Body of pancreas (tissue), 4 donors: ENCODE measurements around the gene SLC66A1. TPM values are rescaled to one million over a fixed set of nuclear protein-coding genes. Genes with fewer than 3 reads are reported as not detected.

Source experiments
- ATAC-seq: fragments of 150-250 bp; one replicate; pipeline ENCODE4 v1.9.1; 2016
- DNase-seq, 4 donors: peaks; one replicate each; pipeline ENCODE4 v3.0.0-alpha.2; 2019
- H3K27ac ChIP-seq, 4 donors: fragments of 200-600 bp; sonication (generic); 1 replicate in 3 of 4; 2 replicates in 1 of 4; pipeline versions ENCODE4 v1.5.1 to v1.6.1; 2016 to 2019; ENCODE audit warnings: mild to moderate bottlenecking in 1 of 4, mixed read lengths in 1 of 4, moderate library complexity in 1 of 4
- H3K27me3 ChIP-seq, 2 donors: fragments of 200-600 bp; sonication (generic); one replicate each; pipeline ENCODE4 v1.6.0; 2016; ENCODE audit warnings: mild to moderate bottlenecking in 1 of 2
- H3K36me3 ChIP-seq, 2 donors: fragments of 200-600 bp; sonication (generic); replicated peaks in 1 of 2; 2 replicates each; pipeline ENCODE4 v1.5.1; 2016; ENCODE audit warnings: low read depth in 2 of 2; ENCODE audit not compliant: insufficient read depth in 1 of 2
- H3K4me1 ChIP-seq: fragments of 200-600 bp; sonication (generic); one replicate; pipeline ENCODE4 v1.6.0; 2016
- H3K4me3 ChIP-seq, 2 donors: fragments of 200-600 bp; sonication (generic); 1 replicate in 1 of 2; 2 replicates in 1 of 2; pipeline ENCODE4 v1.5.1; 2016 to 2019
- H3K9me3 ChIP-seq, 3 donors: fragments of 200-600 bp; sonication (generic); 1 replicate in 2 of 3; 2 replicates in 1 of 3; pipeline ENCODE4 v1.5.1; 2016
- POLR2A ChIP-seq, 3 donors: fragments of 450-650 bp; IDR thresholded peaks; one replicate each; pipeline ENCODE4 v1.6.1; 2016; ENCODE audit warnings: antibody characterized with exemption in 3 of 3, mild to moderate bottlenecking in 2 of 3
- WGBS, 2 donors: methylation state at CpG; one replicate each; pipeline ENCODE4 v1.1.5; 2017; 5-methylcytosine and 5-hydroxymethylcytosine counted together
- intact Hi-C: fragments of 100-400 bp; cut with DNase I; formaldehyde crosslinking; loops from one replicate; pipeline ENCODE4 v1.15.1; 2023
- total RNA-seq, 2 donors: library from RNA; depleted of rRNA; stranded (reverse); fragments of >200 nt; gene quantifications; one replicate each; pipeline ENCODE4 v1.1.0, GENCODE V29; 2016
- TF ChIP-seq, protein P1 (sequence below), 7 experiments: fragments of 450-650 bp in 4 of 7; fragments of 200-600 bp in 3 of 7; sonication (generic) in 3 of 7; IDR thresholded peaks; one replicate each; pipeline ENCODE4 v1.5.1; 2016 to 2019; ENCODE audit warnings: antibody characterized with exemption in 7 of 7

The SLC66A1 gene
- total RNA-seq, 2 donors from 2014 or later: 9.6 to 23.4 TPM

DNA sequence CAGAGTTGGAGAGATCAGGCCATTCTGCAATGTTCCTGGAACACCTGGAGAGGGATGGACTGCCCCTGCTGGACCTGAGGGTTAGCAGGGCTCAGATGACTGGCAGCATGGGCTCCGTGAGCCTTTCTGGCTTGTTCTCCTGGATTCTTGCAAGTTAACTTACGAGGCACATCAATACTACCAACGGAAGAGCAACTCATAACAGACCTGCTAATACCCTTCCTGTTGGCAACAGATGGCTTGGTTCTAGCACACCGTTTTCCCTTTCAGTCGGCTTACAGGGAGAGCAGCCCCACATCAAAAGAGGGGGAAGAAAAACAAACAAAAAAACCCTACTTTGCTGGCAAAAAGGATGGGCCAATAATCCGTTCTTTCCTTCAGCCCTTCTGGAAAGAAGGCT is 47.9 kb downstream of the SLC66A1 start:
- intact Hi-C loops: no loop called here
- no peaks in the 10 kb centered on the region for H3K9me3 ChIP-seq
- no peak for ATAC-seq

DNA sequence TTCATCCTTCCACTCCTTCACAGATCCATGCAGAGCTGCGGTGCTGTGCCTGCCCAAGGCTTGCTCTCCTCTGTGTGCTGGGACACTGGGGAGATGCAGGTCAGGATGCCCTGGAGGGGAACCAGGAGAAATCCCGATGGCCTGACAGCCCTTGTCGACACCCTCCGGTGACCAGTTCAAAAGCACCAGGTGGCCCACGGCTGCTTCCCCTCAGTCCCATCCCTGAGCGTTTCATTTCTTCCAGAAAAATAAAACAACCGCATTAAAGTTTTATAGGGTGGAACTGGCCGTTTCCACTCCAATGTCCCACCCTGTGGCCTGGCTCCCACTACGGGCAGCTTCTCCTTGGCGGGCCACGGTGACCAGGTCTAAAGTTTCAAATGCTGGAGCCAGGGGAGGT is 48.3 kb downstream of the SLC66A1 start:
- H3K27ac ChIP-seq: no peak overlapping the region
- 78 to 95% methylated on average over 11 of the region's 11 CpGs for WGBS, 2 donors
- ATAC-seq: no peak
- no peaks in the 10 kb centered on the region for H3K27me3 ChIP-seq
- H3K4me3 ChIP-seq: no peak overlapping the region
- intact Hi-C loops: no loop called here
- H3K9me3 ChIP-seq: no peaks in the 10 kb centered on the region
- H3K4me1 ChIP-seq: no peaks in the 10 kb centered on the region
- peaks cover 0 to 10% of the 10 kb centered on the region in 2 donors for H3K36me3 ChIP-seq
- no peak for DNase-seq
- TF ChIP-seq, protein P1, sequence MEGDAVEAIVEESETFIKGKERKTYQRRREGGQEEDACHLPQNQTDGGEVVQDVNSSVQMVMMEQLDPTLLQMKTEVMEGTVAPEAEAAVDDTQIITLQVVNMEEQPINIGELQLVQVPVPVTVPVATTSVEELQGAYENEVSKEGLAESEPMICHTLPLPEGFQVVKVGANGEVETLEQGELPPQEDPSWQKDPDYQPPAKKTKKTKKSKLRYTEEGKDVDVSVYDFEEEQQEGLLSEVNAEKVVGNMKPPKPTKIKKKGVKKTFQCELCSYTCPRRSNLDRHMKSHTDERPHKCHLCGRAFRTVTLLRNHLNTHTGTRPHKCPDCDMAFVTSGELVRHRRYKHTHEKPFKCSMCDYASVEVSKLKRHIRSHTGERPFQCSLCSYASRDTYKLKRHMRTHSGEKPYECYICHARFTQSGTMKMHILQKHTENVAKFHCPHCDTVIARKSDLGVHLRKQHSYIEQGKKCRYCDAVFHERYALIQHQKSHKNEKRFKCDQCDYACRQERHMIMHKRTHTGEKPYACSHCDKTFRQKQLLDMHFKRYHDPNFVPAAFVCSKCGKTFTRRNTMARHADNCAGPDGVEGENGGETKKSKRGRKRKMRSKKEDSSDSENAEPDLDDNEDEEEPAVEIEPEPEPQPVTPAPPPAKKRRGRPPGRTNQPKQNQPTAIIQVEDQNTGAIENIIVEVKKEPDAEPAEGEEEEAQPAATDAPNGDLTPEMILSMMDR (IDR thresholded peaks at IDR 0.05): no peak
- TF ChIP-seq POLR2A (IDR thresholded peaks at IDR 0.05): no peak

More for the DNA sequence above, 47.9 kb downstream of the SLC66A1 start:
- WGBS, 2 donors: 70 to 80% methylated on average over 6 of the region's 6 CpGs
- no peaks in the 10 kb centered on the region for H3K27me3 ChIP-seq
- H3K27ac ChIP-seq: no peak overlapping the region
- TF ChIP-seq, protein P1 (IDR thresholded peaks at IDR 0.05): no peak
- TF ChIP-seq POLR2A (IDR thresholded peaks at IDR 0.05): no peak
- no peak overlapping the region for H3K4me3 ChIP-seq
- peaks cover 0 to 11% of the 10 kb centered on the region in 2 donors for H3K36me3 ChIP-seq
- no peaks in the 10 kb centered on the region for H3K4me1 ChIP-seq
- no peak for DNase-seq

DNA sequence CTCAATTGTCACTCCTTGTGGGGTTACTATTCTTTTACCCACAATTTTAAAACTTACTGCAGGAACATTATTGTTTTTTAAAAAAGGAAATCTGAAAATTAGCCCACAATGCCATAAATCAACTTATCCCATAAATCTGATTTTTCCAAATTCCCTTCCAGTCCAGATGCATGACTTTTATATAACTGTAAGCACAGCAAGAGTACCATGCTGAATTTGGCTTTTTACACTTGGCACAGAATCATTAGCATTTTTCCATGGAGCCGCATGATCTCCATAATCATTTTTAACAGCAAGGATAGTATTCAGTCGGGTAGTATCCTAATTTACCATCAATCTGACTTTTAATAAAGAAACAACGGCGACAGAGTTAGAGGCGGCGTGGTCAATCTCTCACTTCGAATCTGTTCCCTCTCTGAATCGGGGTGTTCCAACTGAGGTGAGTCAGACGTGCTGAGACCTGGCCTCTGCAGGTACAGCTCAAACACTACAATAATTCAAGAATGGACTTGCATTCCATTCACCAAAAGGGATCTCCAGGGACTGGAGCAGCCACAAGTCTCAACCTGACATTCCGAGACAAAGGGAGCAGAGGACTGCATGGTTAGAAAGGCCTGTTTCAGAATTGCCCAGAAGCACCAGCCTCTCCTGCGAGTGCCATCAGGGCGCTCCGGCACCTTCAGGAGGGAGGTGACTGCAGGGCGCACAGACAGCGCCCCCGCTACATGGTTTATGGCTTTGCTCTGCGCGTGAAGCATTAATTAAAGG is 48.9 kb downstream of the SLC66A1 start:
- ATAC-seq: no peak

DNA sequence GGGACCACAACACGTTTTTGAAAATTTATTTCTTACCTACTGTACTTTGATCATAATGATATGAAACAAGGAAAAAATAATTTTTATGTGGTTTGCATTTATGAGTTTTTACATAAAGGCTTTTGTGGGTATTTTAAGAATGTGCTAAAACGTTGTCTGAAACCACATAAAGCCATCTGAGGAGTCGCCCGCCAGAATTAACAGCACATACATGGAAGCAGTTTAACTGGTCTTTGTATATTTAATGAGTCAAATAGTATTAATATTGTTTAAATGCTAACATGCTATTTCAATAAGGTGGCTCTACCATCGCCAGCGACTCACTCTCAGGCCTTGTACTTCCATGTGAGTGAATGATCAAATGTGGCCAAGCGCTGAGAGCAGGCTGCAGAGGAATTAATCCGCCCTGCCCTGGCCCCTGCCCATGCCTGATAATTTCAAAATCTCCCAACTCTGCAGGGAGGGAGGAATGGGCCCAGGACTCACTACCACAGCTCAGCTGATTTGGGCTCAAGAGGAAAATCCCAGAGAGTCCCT is 49.6 kb downstream of the SLC66A1 start:
- H3K4me3 ChIP-seq: no peak overlapping the region
- H3K27ac ChIP-seq: no peak overlapping the region
- no peaks in the 10 kb centered on the region for H3K27me3 ChIP-seq
- ATAC-seq: no peak
- intact Hi-C loops: no loop called here
- no peaks in the 10 kb centered on the region for H3K36me3 ChIP-seq
- no peak for DNase-seq
- H3K9me3 ChIP-seq: no peaks in the 10 kb centered on the region
- no peak for TF ChIP-seq POLR2A (IDR thresholded peaks at IDR 0.05)
- TF ChIP-seq, protein P1 (IDR thresholded peaks at IDR 0.05): no peak
- WGBS, 2 donors: 86 to 88% methylated on average over 8 of the region's 8 CpGs
- no peaks in the 10 kb centered on the region for H3K4me1 ChIP-seq

More for the DNA sequence above, 48.9 kb downstream of the SLC66A1 start:
- H3K4me3 ChIP-seq: no peak overlapping the region
- H3K27ac ChIP-seq: no peak overlapping the region
- H3K27me3 ChIP-seq: no peaks in the 10 kb centered on the region
- TF ChIP-seq, protein P1 (IDR thresholded peaks at IDR 0.05): no peak
- no peak for TF ChIP-seq POLR2A (IDR thresholded peaks at IDR 0.05)
- no peak for DNase-seq
- 88 to 93% methylated on average over 18 of the region's 18 CpGs for WGBS, 2 donors
- H3K9me3 ChIP-seq: no peaks in the 10 kb centered on the region
- peaks cover 0 to 4% of the 10 kb centered on the region in 2 donors for H3K36me3 ChIP-seq
- no peaks in the 10 kb centered on the region for H3K4me1 ChIP-seq
- intact Hi-C loops: no loop called here
